Measurements from ENCODE around the gene PHF1.

The PHF1 gene

GRCh38 chr6:33438978-33439594 lies 28.3 kb downstream of the PHF1 start:
- Histone ChIP-seq H3K9me3 (ENCODE audit: low read length) (no peaks in the 10 kb centered on the region), H3K27me3 (ENCODE audit: insufficient read depth, low read length) (no peaks in the 10 kb centered on the region), H2AFZ (ENCODE audit: low read depth, low read length) (no peak overlapping the region), H3K4me3 (ENCODE audit: low read length) (no peak overlapping the region), H3K36me3 (ENCODE audit: insufficient read depth, low read length) (peaks cover 73% of the 10 kb centered on the region), H3K4me1 (ENCODE audit: insufficient read depth, low read length) (peaks cover under 1% of the 10 kb centered on the region)

DNA sequence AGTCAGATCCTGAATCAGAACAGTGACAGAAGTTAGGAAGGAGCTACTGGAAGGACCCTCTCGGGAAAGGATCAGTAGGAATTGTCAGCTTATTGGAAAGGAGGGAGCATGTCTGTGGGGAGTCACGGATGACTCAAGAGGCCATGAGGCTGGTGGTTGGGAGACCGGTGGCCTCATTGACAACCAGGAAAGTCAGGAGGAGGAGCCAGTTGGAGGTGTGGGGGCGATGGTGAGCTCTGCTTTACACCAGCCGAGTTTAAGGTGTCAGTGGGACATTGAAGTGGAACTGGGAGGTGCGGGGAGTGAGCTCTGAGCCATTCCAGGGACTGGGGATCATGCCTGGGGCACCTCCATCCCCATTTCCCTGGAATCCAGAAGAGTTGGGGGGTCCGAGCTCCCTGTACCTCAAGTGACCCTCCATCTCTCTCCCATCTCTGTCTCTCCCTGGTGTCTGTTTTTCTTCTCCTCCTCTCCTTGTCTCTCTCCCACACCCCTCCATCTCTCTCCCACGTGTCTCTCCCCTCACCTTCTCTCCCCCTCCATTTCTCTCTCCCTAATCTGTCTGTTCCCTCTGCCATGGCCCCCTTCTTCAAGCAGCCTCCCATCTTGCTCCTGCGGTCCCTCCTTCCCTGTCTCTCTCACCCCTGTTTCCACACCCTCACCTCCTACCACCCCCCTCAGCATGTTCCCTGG lies 29.3 kb downstream of the PHF1 start:
- peaks cover 81% of the 10 kb centered on the region for H3K36me3 ChIP-seq (ENCODE audit: insufficient read depth, low read length)

GRCh38 chr6:33440649-33441309 lies 30.0 kb downstream of the PHF1 start:
- Histone ChIP-seq H3K4me3 (ENCODE audit: low read length) (no peak overlapping the region), H3K9me3 (ENCODE audit: low read length) (no peaks in the 10 kb centered on the region), H2AFZ (ENCODE audit: low read depth, low read length) (no peak overlapping the region), H3K36me3 (ENCODE audit: insufficient read depth, low read length) (peaks cover 77% of the 10 kb centered on the region), H3K4me1 (ENCODE audit: insufficient read depth, low read length) (no peaks in the 10 kb centered on the region), H3K27me3 (ENCODE audit: insufficient read depth, low read length) (no peaks in the 10 kb centered on the region)

More for the DNA sequence above, 29.3 kb downstream of the PHF1 start:
- no peaks in the 10 kb centered on the region for H3K9me3 ChIP-seq (ENCODE audit: low read length)
- H3K27me3 ChIP-seq (ENCODE audit: insufficient read depth, low read length): no peaks in the 10 kb centered on the region
- no peaks in the 10 kb centered on the region for H3K4me1 ChIP-seq (ENCODE audit: insufficient read depth, low read length)
- no peak overlapping the region for H2AFZ ChIP-seq (ENCODE audit: low read depth, low read length)
- H3K4me3 ChIP-seq (ENCODE audit: low read length): no peak overlapping the region

DNA sequence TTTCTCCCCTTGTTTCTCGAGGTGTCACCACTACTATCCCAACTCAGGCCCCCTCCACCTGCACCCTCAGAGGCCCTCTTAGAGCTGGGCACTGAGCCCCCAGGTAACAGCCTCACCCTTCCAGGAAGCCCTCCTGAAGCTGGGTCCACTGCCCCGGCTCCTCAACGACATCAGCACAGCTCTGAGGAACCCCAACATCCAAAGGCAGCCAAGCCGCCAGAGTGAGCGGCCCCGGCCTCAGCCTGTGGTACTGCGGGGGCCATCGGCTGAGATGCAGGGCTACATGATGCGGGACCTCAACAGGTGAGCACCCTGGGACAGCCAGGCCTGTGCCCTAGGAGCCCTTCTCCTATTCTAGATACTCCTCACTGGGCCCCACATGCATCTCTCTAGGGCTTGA lies 30.6 kb downstream of the PHF1 start:
- H2AFZ ChIP-seq (ENCODE audit: low read depth, low read length): no peak overlapping the region
- H3K4me1 ChIP-seq (ENCODE audit: insufficient read depth, low read length): no peaks in the 10 kb centered on the region
- peaks cover 78% of the 10 kb centered on the region for H3K36me3 ChIP-seq (ENCODE audit: insufficient read depth, low read length)
- no peak overlapping the region for H3K4me3 ChIP-seq (ENCODE audit: low read length)
- no peaks in the 10 kb centered on the region for H3K27me3 ChIP-seq (ENCODE audit: insufficient read depth, low read length)
- no peaks in the 10 kb centered on the region for H3K9me3 ChIP-seq (ENCODE audit: low read length)

- H3K36me3 ChIP-seq (ENCODE audit: insufficient read depth, low read length): peaks cover 77% of the 10 kb centered on the region
Observed at GRCh38 chr6:33442283-33442682, 31.5 kb downstream of the PHF1 start.

DNA sequence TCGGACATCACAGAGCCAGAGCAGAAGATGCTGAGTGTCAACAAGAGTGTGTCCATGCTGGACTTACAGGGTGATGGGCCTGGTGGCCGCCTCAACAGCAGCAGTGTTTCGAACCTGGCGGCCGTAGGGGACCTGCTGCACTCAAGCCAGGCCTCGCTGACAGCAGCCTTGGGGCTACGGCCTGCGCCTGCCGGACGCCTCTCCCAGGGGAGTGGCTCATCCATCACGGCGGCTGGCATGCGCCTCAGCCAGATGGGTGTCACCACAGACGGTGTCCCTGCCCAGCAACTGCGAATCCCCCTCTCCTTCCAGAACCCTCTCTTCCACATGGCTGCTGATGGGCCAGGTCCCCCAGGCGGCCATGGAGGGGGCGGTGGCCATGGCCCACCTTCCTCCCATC lies 32.2 kb downstream of the PHF1 start:
- Histone ChIP-seq H3K4me1 (ENCODE audit: insufficient read depth, low read length) (no peaks in the 10 kb centered on the region), H3K4me3 (ENCODE audit: low read length) (no peak overlapping the region), H3K9me3 (ENCODE audit: low read length) (no peaks in the 10 kb centered on the region), H3K36me3 (ENCODE audit: insufficient read depth, low read length) (peaks cover 78% of the 10 kb centered on the region), H2AFZ (ENCODE audit: low read depth, low read length) (no peak overlapping the region), H3K27me3 (ENCODE audit: insufficient read depth, low read length) (no peaks in the 10 kb centered on the region)

More at GRCh38 chr6:33442283-33442682, 31.5 kb downstream of the PHF1 start:
- Histone ChIP-seq H3K4me3 (ENCODE audit: low read length) (no peak overlapping the region), H3K27me3 (ENCODE audit: insufficient read depth, low read length) (no peaks in the 10 kb centered on the region), H2AFZ (ENCODE audit: low read depth, low read length) (no peak overlapping the region), H3K4me1 (ENCODE audit: insufficient read depth, low read length) (no peaks in the 10 kb centered on the region), H3K9me3 (ENCODE audit: low read length) (no peaks in the 10 kb centered on the region)

GRCh38 chr6:33443619-33444504 lies 33.0 kb downstream of the PHF1 start:
- no peaks in the 10 kb centered on the region for H3K27me3 ChIP-seq (ENCODE audit: insufficient read depth, low read length)
- no peaks in the 10 kb centered on the region for H3K4me1 ChIP-seq (ENCODE audit: insufficient read depth, low read length)
- no peak overlapping the region for H2AFZ ChIP-seq (ENCODE audit: low read depth, low read length)
- no peak overlapping the region for H3K4me3 ChIP-seq (ENCODE audit: low read length)
- H3K9me3 ChIP-seq (ENCODE audit: low read length): no peaks in the 10 kb centered on the region
- peaks cover 78% of the 10 kb centered on the region for H3K36me3 ChIP-seq (ENCODE audit: insufficient read depth, low read length)

- no peaks in the 10 kb centered on the region for H3K27me3 ChIP-seq (ENCODE audit: insufficient read depth, low read length)
- no peak overlapping the region for H3K4me3 ChIP-seq (ENCODE audit: low read length)
- H3K36me3 ChIP-seq (ENCODE audit: insufficient read depth, low read length): peaks cover 82% of the 10 kb centered on the region
Observed at GRCh38 chr6:33445119-33445603, 34.3 kb downstream of the PHF1 start.

DNA sequence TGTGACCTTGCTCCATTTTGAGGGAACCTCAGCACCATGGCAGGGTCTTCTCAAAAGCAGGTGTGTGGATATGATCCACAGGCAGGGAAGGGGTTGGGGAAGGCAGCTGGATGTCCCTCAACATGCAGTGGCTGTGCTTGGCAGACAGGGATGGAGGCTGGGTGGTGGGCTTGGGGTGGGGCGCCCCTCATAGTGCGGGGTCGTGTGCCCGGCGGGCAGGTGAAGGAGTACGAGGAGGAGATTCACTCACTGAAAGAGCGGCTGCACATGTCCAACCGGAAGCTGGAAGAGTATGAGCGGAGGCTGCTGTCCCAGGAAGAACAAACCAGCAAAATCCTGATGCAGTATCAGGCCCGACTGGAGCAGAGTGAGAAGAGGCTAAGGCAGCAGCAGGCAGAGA lies 35.5 kb downstream of the PHF1 start:
- H3K36me3 ChIP-seq (ENCODE audit: insufficient read depth, low read length): peaks cover 77% of the 10 kb centered on the region
- H2AFZ ChIP-seq (ENCODE audit: low read depth, low read length): no peak overlapping the region
- H3K9me3 ChIP-seq (ENCODE audit: low read length): no peaks in the 10 kb centered on the region
- no peaks in the 10 kb centered on the region for H3K27me3 ChIP-seq (ENCODE audit: insufficient read depth, low read length)
- no peak overlapping the region for H3K4me3 ChIP-seq (ENCODE audit: low read length)
- H3K4me1 ChIP-seq (ENCODE audit: insufficient read depth, low read length): no peaks in the 10 kb centered on the region

More at GRCh38 chr6:33445119-33445603, 34.3 kb downstream of the PHF1 start:
- Histone ChIP-seq H3K4me1 (ENCODE audit: insufficient read depth, low read length) (no peaks in the 10 kb centered on the region), H3K9me3 (ENCODE audit: low read length) (no peaks in the 10 kb centered on the region), H2AFZ (ENCODE audit: low read depth, low read length) (no peak overlapping the region)

DNA sequence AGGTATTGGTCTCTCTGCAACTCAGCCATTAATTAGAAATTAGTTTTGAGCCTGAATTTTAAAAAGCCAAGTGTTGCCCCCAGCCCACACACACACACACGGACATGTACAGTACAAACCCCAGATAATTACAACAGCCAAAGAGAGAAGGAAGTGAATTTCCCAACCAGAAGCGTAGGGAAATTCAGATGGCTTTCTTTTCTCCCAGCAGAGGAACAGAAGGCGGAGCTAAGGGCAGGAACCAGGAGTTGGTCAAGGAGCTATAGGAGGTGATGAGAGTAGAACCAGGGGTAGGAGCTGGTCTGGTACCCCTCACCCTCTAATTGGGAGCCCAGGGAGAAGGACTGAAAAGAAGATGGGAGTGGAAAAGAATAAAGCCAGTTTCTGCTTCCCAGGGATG lies 39.6 kb downstream of the PHF1 start:
- H2AFZ ChIP-seq (ENCODE audit: low read depth, low read length): no peak overlapping the region
- peaks cover 47% of the 10 kb centered on the region for H3K36me3 ChIP-seq (ENCODE audit: insufficient read depth, low read length)
- no peak overlapping the region for H3K4me3 ChIP-seq (ENCODE audit: low read length)
- no peaks in the 10 kb centered on the region for H3K9me3 ChIP-seq (ENCODE audit: low read length)
- peaks cover 10% of the 10 kb centered on the region for H3K4me1 ChIP-seq (ENCODE audit: insufficient read depth, low read length)
- H3K27me3 ChIP-seq (ENCODE audit: insufficient read depth, low read length): no peaks in the 10 kb centered on the region

DNA sequence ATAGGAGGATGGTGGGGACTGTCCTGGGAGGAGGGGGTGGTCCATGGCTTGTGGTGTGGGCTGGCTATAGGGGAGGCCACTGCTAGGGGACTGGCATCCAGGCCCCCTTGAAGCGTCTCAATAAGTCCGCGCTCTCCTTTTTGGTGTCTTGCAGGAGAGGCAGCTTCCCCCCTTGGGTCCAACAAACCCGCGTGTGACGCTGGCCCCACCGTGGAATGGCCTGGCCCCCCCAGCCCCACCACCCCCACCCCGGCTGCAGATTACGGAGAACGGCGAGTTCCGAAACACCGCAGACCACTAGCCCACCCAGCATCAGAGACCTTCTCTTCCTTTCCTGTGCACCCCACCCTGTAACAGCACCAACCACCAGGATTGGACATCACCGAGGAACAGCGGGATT lies 40.8 kb downstream of the PHF1 start:
- Histone ChIP-seq H2AFZ (ENCODE audit: low read depth, low read length) (no peak overlapping the region), H3K36me3 (ENCODE audit: insufficient read depth, low read length) (peaks cover 48% of the 10 kb centered on the region), H3K9me3 (ENCODE audit: low read length) (no peaks in the 10 kb centered on the region), H3K27me3 (ENCODE audit: insufficient read depth, low read length) (no peaks in the 10 kb centered on the region), H3K4me3 (ENCODE audit: low read length) (no peak overlapping the region), H3K4me1 (ENCODE audit: insufficient read depth, low read length) (peaks cover 10% of the 10 kb centered on the region)

DNA sequence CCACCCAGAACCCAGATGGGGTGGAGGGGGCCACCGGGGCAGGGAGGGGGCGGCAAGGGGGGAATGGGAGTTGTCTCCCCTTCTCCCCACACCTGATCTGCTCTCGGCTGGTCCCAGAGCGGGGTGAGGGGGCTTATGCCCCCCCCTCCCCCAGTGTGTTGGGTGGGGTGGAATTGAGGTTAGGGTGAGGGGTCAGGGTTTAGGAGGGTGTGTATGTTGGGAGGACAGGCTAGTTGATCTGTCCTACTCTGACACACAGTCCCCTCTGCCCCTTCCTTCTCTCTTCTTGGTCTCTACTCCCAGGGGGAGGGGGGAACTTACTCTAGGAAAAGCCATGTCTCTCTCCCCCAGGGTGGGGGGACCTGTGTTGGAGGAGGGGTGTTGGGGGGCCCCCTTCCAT lies 41.7 kb downstream of the PHF1 start:
- no peak overlapping the region for H3K4me3 ChIP-seq (ENCODE audit: low read length)
- H3K9me3 ChIP-seq (ENCODE audit: low read length): no peaks in the 10 kb centered on the region
- no peak overlapping the region for H2AFZ ChIP-seq (ENCODE audit: low read depth, low read length)
- peaks cover 49% of the 10 kb centered on the region for H3K36me3 ChIP-seq (ENCODE audit: insufficient read depth, low read length)
- peaks cover 10% of the 10 kb centered on the region for H3K4me1 ChIP-seq (ENCODE audit: insufficient read depth, low read length)
- no peaks in the 10 kb centered on the region for H3K27me3 ChIP-seq (ENCODE audit: insufficient read depth, low read length)

Data from neuron (in vitro differentiated cells).